GM12801 (cell line): ENCODE data around the gene P4HA3.

ENCODE experiments used
- CTCF ChIP-seq: IDR thresholded peaks from one replicate; pipeline ENCODE4 v1.5.1; 2011; ENCODE audit warnings: control low read depth; ENCODE audit not compliant: insufficient read length; ENCODE audit errors: extremely low read depth

Gene P4HA3

GRCh38 chr11:74325649-74326645 lies 14.5 kb upstream of the P4HA3 start:
- TF ChIP-seq CTCF: no peak

- no peak for TF ChIP-seq CTCF
Measured at GRCh38 chr11:74322667-74323066, 11.2 kb upstream of the P4HA3 start.

- TF ChIP-seq CTCF: no peak
Measured at GRCh38 chr11:74321487-74322188, 10.2 kb upstream of the P4HA3 start.

- TF ChIP-seq CTCF: no peak
Measured at GRCh38 chr11:74320538-74320937, 9.1 kb upstream of the P4HA3 start.

- no peak for TF ChIP-seq CTCF
Measured at GRCh38 chr11:74319139-74319816, 7.8 kb upstream of the P4HA3 start.

GRCh38 chr11:74318241-74318932 lies 6.9 kb upstream of the P4HA3 start:
- no peak for TF ChIP-seq CTCF
